Measurements from ENCODE around the gene LTN1. TPM values are rescaled to one million over a fixed set of nuclear protein-coding genes. Genes with fewer than 3 reads are reported as not detected.

The LTN1 gene
- total RNA-seq, 2 donors from 2014 or later: 19.8 to 21.8 TPM

DNA sequence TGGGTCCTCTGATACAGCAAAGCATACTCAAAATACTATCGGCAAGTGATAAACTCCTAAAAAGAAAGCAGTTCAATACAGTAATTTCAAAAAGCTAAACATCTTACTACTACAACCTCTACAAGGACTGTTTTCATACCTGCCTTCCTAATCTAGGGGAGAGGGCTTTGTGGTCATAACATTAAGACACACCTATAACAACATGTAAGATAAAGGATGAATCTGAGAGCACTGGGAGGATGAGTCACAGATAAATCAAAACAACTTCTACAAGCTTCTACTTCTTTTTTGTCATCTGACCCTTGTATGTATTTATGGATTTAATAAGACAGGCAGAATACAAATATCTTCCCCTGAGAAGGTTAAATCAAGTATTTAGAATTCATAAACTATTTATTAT lies 40.0 kb downstream of the LTN1 start:
- Histone ChIP-seq H3K27me3 (ENCODE audit: control insufficient read depth, insufficient read depth, low read length, poor library complexity, severe bottlenecking) (no peaks in the 10 kb centered on the region), H3K9ac (ENCODE audit: extremely low read depth, low read length, poor library complexity, severe bottlenecking) (no peak overlapping the region), H3K9me3 (ENCODE audit: control insufficient read depth, low read length) (no peaks in the 10 kb centered on the region), H3K27ac (ENCODE audit: low read depth, low read length) (no peak overlapping the region), H3K36me3 (ENCODE audit: control insufficient read depth, insufficient read depth, low read length) (peaks cover 56% of the 10 kb centered on the region), H3K4me3 (ENCODE audit: low read length) (no peak overlapping the region), H3K4me1 (ENCODE audit: control insufficient read depth, insufficient read depth, low read length) (no peaks in the 10 kb centered on the region)
- DNase-seq: no peak
- no peaks in the 10 kb centered on the region for H3K9me3 Mint-ChIP-seq
- WGBS, 2 experiments (ENCODE audit: insufficient coverage in 1 of 2, insufficient read length in 1 of 2): 100% methylated on average over 1 of the region's 1 CpG; no CpG with 5 or more reads in 1 of the 2 experiments
- no peaks in the 10 kb centered on the region for H3K27me3 Mint-ChIP-seq (ENCODE audit: insufficient read depth)
- peaks cover 4% of the 10 kb centered on the region for H3K4me1 Mint-ChIP-seq
- H3K4me3 Mint-ChIP-seq: no peak overlapping the region
- H3K27ac Mint-ChIP-seq: peak overlapping the region; percentile 1
- H3K36me3 Mint-ChIP-seq (ENCODE audit: low read depth): peaks cover 54% of the 10 kb centered on the region
- TF ChIP-seq, protein P1, sequence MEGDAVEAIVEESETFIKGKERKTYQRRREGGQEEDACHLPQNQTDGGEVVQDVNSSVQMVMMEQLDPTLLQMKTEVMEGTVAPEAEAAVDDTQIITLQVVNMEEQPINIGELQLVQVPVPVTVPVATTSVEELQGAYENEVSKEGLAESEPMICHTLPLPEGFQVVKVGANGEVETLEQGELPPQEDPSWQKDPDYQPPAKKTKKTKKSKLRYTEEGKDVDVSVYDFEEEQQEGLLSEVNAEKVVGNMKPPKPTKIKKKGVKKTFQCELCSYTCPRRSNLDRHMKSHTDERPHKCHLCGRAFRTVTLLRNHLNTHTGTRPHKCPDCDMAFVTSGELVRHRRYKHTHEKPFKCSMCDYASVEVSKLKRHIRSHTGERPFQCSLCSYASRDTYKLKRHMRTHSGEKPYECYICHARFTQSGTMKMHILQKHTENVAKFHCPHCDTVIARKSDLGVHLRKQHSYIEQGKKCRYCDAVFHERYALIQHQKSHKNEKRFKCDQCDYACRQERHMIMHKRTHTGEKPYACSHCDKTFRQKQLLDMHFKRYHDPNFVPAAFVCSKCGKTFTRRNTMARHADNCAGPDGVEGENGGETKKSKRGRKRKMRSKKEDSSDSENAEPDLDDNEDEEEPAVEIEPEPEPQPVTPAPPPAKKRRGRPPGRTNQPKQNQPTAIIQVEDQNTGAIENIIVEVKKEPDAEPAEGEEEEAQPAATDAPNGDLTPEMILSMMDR (conservative IDR thresholded peaks at IDR 0.05): no peak

DNA sequence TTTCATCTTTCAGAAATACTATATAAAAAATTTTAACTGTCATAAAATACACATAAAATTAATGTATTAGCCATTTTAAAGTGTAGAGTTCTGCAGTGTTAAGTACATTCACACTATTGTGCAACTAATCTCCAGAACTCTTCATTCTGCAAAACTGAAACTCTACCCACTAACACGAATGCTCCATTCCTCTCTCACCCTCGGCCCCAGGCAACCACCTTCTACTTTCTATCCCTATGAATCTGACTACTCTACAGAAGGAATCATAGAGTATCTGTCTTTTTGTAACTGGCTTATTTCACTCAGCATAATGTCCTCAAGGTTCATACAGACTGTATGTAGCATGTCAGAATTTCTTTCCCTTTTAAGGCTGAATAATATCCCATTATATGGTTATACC lies 43.4 kb downstream of the LTN1 start:
- no peaks in the 10 kb centered on the region for H3K4me1 ChIP-seq (ENCODE audit: control insufficient read depth, insufficient read depth, low read length)
- no peaks in the 10 kb centered on the region for H3K9me3 ChIP-seq (ENCODE audit: control insufficient read depth, low read length)
- Mint-ChIP-seq H3K9me3 (no peaks in the 10 kb centered on the region), H3K4me3 (no peak overlapping the region), H3K4me1 (peaks cover 20% of the 10 kb centered on the region), H3K36me3 (ENCODE audit: low read depth) (peaks cover 37% of the 10 kb centered on the region), H3K27me3 (ENCODE audit: insufficient read depth) (no peaks in the 10 kb centered on the region), H3K27ac (no peak overlapping the region)
- H3K4me3 ChIP-seq (ENCODE audit: low read length): no peak overlapping the region
- DNase-seq: no peak
- H3K9ac ChIP-seq (ENCODE audit: extremely low read depth, low read length, poor library complexity, severe bottlenecking): no peak overlapping the region
- WGBS, 2 experiments (ENCODE audit: insufficient coverage in 1 of 2, insufficient read length in 1 of 2): 83 to 96% methylated on average over 1 to 2 of the region's 2 CpGs
- TF ChIP-seq, protein P1 (conservative IDR thresholded peaks at IDR 0.05): no peak
- no peaks in the 10 kb centered on the region for H3K27me3 ChIP-seq (ENCODE audit: control insufficient read depth, insufficient read depth, low read length, poor library complexity, severe bottlenecking)
- H3K27ac ChIP-seq (ENCODE audit: low read depth, low read length): no peak overlapping the region
- peaks cover 44% of the 10 kb centered on the region for H3K36me3 ChIP-seq (ENCODE audit: control insufficient read depth, insufficient read depth, low read length)

DNA sequence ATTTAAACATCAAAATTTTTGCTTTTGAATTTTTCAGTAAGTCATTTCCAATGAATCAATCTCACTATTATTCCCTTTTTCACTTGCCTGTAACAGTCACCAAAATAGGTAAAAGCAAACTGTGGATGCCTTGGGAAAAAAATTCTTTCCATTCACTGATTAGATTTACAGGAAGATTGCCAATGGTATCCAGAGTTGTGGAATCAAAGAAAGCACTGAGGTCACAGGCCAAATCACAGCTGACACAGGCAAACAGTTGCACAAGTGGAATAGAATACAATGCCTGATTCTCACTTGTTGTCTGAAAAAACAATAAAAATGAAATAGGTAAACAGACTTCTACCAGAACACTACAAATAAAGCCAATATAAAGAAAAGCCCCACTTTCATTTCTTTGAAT lies 48.4 kb downstream of the LTN1 start:
- no peaks in the 10 kb centered on the region for H3K9me3 ChIP-seq (ENCODE audit: control insufficient read depth, low read length)
- no peak overlapping the region for H3K9ac ChIP-seq (ENCODE audit: extremely low read depth, low read length, poor library complexity, severe bottlenecking)
- no peak for DNase-seq
- H3K27ac ChIP-seq (ENCODE audit: low read depth, low read length): no peak overlapping the region
- no peaks in the 10 kb centered on the region for H3K27me3 ChIP-seq (ENCODE audit: control insufficient read depth, insufficient read depth, low read length, poor library complexity, severe bottlenecking)
- H3K36me3 ChIP-seq (ENCODE audit: control insufficient read depth, insufficient read depth, low read length): peaks cover 45% of the 10 kb centered on the region
- Mint-ChIP-seq H3K4me3 (peak overlapping the region; percentile 17), H3K4me1 (peaks cover 21% of the 10 kb centered on the region), H3K27me3 (ENCODE audit: insufficient read depth) (no peaks in the 10 kb centered on the region), H3K27ac (peak overlapping the region; percentile 56), H3K9me3 (no peaks in the 10 kb centered on the region), H3K36me3 (ENCODE audit: low read depth) (peaks cover 18% of the 10 kb centered on the region)
- no peaks in the 10 kb centered on the region for H3K4me1 ChIP-seq (ENCODE audit: control insufficient read depth, insufficient read depth, low read length)
- TF ChIP-seq, protein P1 (conservative IDR thresholded peaks at IDR 0.05): no peak
- H3K4me3 ChIP-seq (ENCODE audit: low read length): no peak overlapping the region

Measured in endodermal cell (in vitro differentiated cells).